ENCODE data around the gene AURKAIP1. TPM values are rescaled to one million over a fixed set of nuclear protein-coding genes. Genes with fewer than 3 reads are reported as not detected.

AURKAIP1 gene
- total and polyA plus RNA-seq, 2 of the 13 experiments (the other 11 are each of a cell fraction or from before 2014, with no cell fraction given): 69.5 to 175 TPM

- TF ChIP-seq, protein P1, sequence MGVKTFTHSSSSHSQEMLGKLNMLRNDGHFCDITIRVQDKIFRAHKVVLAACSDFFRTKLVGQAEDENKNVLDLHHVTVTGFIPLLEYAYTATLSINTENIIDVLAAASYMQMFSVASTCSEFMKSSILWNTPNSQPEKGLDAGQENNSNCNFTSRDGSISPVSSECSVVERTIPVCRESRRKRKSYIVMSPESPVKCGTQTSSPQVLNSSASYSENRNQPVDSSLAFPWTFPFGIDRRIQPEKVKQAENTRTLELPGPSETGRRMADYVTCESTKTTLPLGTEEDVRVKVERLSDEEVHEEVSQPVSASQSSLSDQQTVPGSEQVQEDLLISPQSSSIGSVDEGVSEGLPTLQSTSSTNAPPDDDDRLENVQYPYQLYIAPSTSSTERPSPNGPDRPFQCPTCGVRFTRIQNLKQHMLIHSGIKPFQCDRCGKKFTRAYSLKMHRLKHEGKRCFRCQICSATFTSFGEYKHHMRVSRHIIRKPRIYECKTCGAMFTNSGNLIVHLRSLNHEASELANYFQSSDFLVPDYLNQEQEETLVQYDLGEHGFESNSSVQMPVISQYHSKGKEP (CRISPR knock-in tag; IDR thresholded peaks at IDR 0.05): no peak
- TF ChIP-seq ARNTL (CRISPR knock-in tag; IDR thresholded peaks at IDR 0.05) (no peak), ZNF354B (CRISPR knock-in tag; IDR thresholded peaks at IDR 0.05) (no peak), MYC (CRISPR knock-in tag; IDR thresholded peaks at IDR 0.05; ENCODE audit: borderline replicate concordance) (0 out of 2 replicates have a peak, but pooled peaks have one; percentile 7), TOE1 (CRISPR knock-in tag; IDR thresholded peaks at IDR 0.05) (no peak), PCBP1 (IDR thresholded peaks at IDR 0.05; ENCODE audit: borderline replicate concordance, low read depth, low read length) (no peak), ZFP36L2 (CRISPR knock-in tag; IDR thresholded peaks at IDR 0.05) (no peak), RORA (CRISPR knock-in tag; IDR thresholded peaks at IDR 0.05) (no peak), CHD2 (IDR thresholded peaks at IDR 0.05; ENCODE audit: low read depth, low read length) (no peak), KLF6 (CRISPR knock-in tag; IDR thresholded peaks at IDR 0.05) (no peak), HNRNPL (IDR thresholded peaks at IDR 0.05; ENCODE audit: low read depth, low read length) (no peak), ZNF329 (CRISPR knock-in tag; IDR thresholded peaks at IDR 0.05; ENCODE audit: low read depth) (no peak), HOXD1 (CRISPR knock-in tag; IDR thresholded peaks at IDR 0.05) (no peak), GLI4 (CRISPR knock-in tag; IDR thresholded peaks at IDR 0.05; ENCODE audit: borderline replicate concordance) (0 out of 2 replicates have a peak, but pooled peaks have one; percentile 42), MTF2 (CRISPR knock-in tag; IDR thresholded peaks at IDR 0.05; ENCODE audit: borderline replicate concordance) (no peak), PHB2 (IDR thresholded peaks at IDR 0.05; ENCODE audit: partially characterized antibody) (no peak), HHEX (CRISPR knock-in tag; IDR thresholded peaks at IDR 0.05) (no peak), HMG20B (CRISPR knock-in tag; conservative IDR thresholded peaks at IDR 0.05) (no peak)
- TF ChIP-seq, protein P2, sequence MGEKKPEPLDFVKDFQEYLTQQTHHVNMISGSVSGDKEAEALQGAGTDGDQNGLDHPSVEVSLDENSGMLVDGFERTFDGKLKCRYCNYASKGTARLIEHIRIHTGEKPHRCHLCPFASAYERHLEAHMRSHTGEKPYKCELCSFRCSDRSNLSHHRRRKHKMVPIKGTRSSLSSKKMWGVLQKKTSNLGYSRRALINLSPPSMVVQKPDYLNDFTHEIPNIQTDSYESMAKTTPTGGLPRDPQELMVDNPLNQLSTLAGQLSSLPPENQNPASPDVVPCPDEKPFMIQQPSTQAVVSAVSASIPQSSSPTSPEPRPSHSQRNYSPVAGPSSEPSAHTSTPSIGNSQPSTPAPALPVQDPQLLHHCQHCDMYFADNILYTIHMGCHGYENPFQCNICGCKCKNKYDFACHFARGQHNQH (CRISPR knock-in tag; IDR thresholded peaks at IDR 0.05): 0 out of 2 replicates have a peak, but pooled peaks have one; percentile 12
- TF ChIP-seq, protein P3, sequence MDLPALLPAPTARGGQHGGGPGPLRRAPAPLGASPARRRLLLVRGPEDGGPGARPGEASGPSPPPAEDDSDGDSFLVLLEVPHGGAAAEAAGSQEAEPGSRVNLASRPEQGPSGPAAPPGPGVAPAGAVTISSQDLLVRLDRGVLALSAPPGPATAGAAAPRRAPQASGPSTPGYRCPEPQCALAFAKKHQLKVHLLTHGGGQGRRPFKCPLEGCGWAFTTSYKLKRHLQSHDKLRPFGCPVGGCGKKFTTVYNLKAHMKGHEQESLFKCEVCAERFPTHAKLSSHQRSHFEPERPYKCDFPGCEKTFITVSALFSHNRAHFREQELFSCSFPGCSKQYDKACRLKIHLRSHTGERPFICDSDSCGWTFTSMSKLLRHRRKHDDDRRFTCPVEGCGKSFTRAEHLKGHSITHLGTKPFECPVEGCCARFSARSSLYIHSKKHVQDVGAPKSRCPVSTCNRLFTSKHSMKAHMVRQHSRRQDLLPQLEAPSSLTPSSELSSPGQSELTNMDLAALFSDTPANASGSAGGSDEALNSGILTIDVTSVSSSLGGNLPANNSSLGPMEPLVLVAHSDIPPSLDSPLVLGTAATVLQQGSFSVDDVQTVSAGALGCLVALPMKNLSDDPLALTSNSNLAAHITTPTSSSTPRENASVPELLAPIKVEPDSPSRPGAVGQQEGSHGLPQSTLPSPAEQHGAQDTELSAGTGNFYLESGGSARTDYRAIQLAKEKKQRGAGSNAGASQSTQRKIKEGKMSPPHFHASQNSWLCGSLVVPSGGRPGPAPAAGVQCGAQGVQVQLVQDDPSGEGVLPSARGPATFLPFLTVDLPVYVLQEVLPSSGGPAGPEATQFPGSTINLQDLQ (CRISPR knock-in tag; IDR thresholded peaks at IDR 0.05): no peak
- TF ChIP-seq, protein P4, sequence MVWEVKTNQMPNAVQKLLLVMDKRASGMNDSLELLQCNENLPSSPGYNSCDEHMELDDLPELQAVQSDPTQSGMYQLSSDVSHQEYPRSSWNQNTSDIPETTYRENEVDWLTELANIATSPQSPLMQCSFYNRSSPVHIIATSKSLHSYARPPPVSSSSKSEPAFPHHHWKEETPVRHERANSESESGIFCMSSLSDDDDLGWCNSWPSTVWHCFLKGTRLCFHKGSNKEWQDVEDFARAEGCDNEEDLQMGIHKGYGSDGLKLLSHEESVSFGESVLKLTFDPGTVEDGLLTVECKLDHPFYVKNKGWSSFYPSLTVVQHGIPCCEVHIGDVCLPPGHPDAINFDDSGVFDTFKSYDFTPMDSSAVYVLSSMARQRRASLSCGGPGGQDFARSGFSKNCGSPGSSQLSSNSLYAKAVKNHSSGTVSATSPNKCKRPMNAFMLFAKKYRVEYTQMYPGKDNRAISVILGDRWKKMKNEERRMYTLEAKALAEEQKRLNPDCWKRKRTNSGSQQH (CRISPR knock-in tag; IDR thresholded peaks at IDR 0.05; ENCODE audit: low read depth): no peak
These were observed 49.5 kb downstream of the AURKAIP1 start (continued) for GRCh38 chr1:1325288-1326074.
